ENCODE data around the gene PCOLCE2. TPM values are rescaled to one million over a fixed set of nuclear protein-coding genes. Genes with fewer than 3 reads are reported as not detected.

The PCOLCE2 gene
- total RNA-seq, 1 experiment from 2014 or later = 13.5 TPM

- TF ChIP-seq SMAD3 (CRISPR knock-in tag; IDR thresholded peaks at IDR 0.05; ENCODE audit: borderline replicate concordance) (no peak), JUN (CRISPR knock-in tag; IDR thresholded peaks at IDR 0.05) (no peak), ZNF671 (CRISPR knock-in tag; IDR thresholded peaks at IDR 0.05) (no peak), FOXP4 (CRISPR knock-in tag; IDR thresholded peaks at IDR 0.05) (no peak), ZMAT4 (CRISPR knock-in tag; IDR thresholded peaks at IDR 0.05) (no peak), RORB (CRISPR knock-in tag; IDR thresholded peaks at IDR 0.05) (no peak), ZNF121 (CRISPR knock-in tag; IDR thresholded peaks at IDR 0.05) (no peak)
- TF ChIP-seq, protein P1, sequence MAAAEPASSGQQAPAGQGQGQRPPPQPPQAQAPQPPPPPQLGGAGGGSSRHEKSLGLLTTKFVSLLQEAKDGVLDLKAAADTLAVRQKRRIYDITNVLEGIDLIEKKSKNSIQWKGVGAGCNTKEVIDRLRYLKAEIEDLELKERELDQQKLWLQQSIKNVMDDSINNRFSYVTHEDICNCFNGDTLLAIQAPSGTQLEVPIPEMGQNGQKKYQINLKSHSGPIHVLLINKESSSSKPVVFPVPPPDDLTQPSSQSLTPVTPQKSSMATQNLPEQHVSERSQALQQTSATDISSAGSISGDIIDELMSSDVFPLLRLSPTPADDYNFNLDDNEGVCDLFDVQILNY (CRISPR knock-in tag; IDR thresholded peaks at IDR 0.05) = no peak
- Mint-ChIP-seq H3K27ac (no peak overlapping the region), H3K4me3 (no peak overlapping the region), H3K4me1 (no peaks in the 10 kb centered on the region), H3K27me3 (ENCODE audit: low read depth) (no peaks in the 10 kb centered on the region; the same call in 1 of the 2 replicates), H3K9me3 (no peaks in the 10 kb centered on the region), H3K36me3 (no peaks in the 10 kb centered on the region)
- POLR2A ChIA-PET = interaction anchor here (0.5 kb wide), 1 partner anchor 226 kb away, joined by 4 read pairs; no protein-coding TSS in a partner anchor
- CTCF ChIA-PET = no interaction called here
- DNase-seq (ENCODE audit: low spot score) (no peak), ATAC-seq (no peak)
Observed at GRCh38 chr3:142818651-142819050, 70.2 kb downstream of the PCOLCE2 start.

DNA sequence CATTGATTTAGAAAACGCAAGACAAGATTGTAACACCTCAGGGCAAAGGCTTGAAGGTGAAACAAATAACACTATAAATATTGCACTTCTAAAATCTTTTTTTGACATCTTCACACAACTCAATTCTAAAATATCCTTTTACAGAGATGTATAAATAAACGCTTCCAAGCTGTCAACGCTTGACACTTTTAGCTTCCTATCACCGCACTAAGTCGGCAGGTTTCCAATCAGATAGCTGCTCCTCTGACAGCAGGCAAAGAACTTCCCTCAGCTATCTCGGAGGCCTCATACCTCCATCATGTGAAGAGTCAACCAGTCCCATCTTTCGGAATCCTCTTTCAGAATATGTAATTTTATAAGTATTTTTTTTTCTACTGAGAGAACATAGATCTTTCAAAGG lies 71.0 kb downstream of the PCOLCE2 start:
- no peaks in the 10 kb centered on the region; the same call in 1 of the 2 replicates for H3K27me3 Mint-ChIP-seq (ENCODE audit: low read depth)
- H3K4me3 Mint-ChIP-seq = no peak overlapping the region
- no peak for DNase-seq (ENCODE audit: low spot score)
- CTCF ChIA-PET = interaction anchor here (0.7 to 0.8 kb wide), 2 partner anchors 11 to 231 kb away, joined by 3 to 5 read pairs; no protein-coding TSS in a partner anchor
- H3K4me1 Mint-ChIP-seq = no peaks in the 10 kb centered on the region
- TF ChIP-seq, protein P2, sequence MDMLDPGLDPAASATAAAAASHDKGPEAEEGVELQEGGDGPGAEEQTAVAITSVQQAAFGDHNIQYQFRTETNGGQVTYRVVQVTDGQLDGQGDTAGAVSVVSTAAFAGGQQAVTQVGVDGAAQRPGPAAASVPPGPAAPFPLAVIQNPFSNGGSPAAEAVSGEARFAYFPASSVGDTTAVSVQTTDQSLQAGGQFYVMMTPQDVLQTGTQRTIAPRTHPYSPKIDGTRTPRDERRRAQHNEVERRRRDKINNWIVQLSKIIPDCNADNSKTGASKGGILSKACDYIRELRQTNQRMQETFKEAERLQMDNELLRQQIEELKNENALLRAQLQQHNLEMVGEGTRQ (CRISPR knock-in tag; IDR thresholded peaks at IDR 0.05) = no peak
- TF ChIP-seq ZNF317 (CRISPR knock-in tag; IDR thresholded peaks at IDR 0.05; ENCODE audit: borderline replicate concordance, low read depth) (no peak), HMGXB4 (CRISPR knock-in tag; IDR thresholded peaks at IDR 0.05) (no peak), AFF4 (CRISPR knock-in tag; IDR thresholded peaks at IDR 0.05; ENCODE audit: borderline replicate concordance) (no peak), HMGA2 (CRISPR knock-in tag; IDR thresholded peaks at IDR 0.05) (no peak), GABPB1 (CRISPR knock-in tag; IDR thresholded peaks at IDR 0.05) (no peak), E2F4 (CRISPR knock-in tag; IDR thresholded peaks at IDR 0.05; ENCODE audit: borderline replicate concordance, low read depth) (no peak), CREM (CRISPR knock-in tag; IDR thresholded peaks at IDR 0.05) (no peak)
- TF ChIP-seq, protein P3, sequence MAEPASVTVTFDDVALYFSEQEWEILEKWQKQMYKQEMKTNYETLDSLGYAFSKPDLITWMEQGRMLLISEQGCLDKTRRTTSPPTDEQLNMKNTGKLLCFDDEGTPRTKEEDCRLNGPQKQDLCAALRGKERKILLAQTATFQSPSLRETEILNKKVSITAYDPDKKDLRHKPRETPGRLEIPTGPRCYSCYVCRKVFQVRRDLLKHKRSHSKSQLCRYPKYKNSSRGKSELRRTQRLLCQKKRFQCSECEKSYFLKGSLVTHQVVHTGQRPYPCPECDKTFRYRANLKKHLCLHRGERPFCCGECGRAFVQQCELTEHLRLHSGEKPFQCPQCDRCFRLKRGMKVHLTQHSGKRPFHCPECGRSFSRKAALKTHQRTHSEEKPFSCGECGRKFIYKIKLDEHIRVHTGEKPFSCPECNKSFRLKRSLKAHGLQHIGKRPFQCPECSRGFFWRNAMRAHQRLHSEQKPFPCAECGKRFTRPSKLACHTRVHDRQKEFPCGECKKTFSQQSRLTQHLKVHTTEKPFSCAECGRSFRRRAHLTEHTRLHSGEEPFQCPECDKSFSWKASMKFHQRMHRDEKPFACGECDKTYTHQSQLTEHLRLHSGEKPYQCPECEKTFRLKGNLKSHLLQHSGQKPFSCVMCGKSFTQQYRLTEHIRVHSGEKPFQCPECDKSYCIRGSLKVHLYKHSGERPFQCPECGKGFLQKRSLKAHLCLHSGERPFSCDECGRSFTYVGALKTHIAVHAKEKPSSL (CRISPR knock-in tag; conservative IDR thresholded peaks at IDR 0.05) = no peak
- no peak for ATAC-seq
- POLR2A ChIA-PET = interaction anchor here (0.5 kb wide), 1 partner anchor 226 kb away, joined by 4 read pairs; no protein-coding TSS in a partner anchor
- H3K27ac Mint-ChIP-seq = no peak overlapping the region
- H3K36me3 Mint-ChIP-seq = no peaks in the 10 kb centered on the region
- H3K9me3 Mint-ChIP-seq = no peaks in the 10 kb centered on the region
